Superior temporal gyrus (tissue), 1 donor: Measurements from ENCODE around the gene CD300C.
"Not testable (repeated sequence)": the region's sequence is repeated elsewhere in the genome, so short reads cannot be mapped to it uniquely, and the experiment has no call there.

Source experiments
- DNase-seq: peaks from one replicate; pipeline ENCODE4 v3.0.0-alpha.2; 2016; ENCODE audit errors: extremely low spot score

Gene CD300C

GRCh38 chr17:74513987-74514631 is 31.8 kb downstream of the CD300C start:
- DNase-seq, result no peak

DNA sequence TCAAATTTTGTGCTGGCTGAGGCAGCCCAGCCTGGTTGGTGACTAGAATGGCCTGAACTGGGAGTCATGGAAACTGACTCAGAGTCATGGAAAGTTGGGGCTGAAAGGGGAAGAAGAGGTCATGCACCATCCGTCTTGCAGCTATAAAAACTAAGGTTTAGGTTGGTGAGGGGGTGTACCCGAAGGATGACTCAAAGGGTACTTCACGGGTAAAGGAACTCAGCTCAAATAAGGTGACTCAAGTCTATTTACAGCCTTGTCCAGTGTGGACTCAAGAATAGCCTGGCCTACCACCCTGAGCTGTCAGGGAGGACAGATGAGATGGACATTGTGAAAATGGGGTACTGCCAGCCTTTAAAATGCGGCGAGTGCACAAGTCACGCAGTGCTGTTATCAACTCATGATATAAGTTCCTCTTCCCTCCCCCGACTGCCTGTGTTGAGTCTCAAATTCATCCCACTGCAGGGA is 33.3 kb downstream of the CD300C start:
- DNase-seq, result no peak

DNA sequence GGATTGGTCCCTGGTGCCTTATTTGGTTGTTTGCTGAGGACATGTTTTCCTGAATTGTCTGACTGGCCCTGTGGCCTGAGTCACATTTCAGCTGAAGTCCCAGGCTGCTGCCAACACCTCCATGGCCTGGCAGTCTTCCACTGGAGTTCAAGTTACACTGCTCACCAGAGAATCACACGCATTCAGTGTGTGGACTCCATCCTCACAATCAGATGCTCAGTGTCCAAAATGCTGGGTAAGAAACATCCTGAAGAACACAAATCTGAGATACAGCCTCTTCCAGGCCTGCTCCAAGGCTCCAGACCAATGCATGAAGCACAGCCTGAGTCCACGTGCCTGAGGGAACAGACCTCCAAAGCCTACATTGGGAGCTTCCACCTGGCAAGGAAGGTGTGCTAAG is 33.9 kb downstream of the CD300C start:
- DNase-seq, result no peak

GRCh38 chr17:74508156-74508555 is 37.8 kb downstream of the CD300C start:
- DNase-seq, result no peak

- DNase-seq, result not testable (repeated sequence)
Measured at GRCh38 chr17:74503949-74504348, 42.0 kb downstream of the CD300C start.

DNA sequence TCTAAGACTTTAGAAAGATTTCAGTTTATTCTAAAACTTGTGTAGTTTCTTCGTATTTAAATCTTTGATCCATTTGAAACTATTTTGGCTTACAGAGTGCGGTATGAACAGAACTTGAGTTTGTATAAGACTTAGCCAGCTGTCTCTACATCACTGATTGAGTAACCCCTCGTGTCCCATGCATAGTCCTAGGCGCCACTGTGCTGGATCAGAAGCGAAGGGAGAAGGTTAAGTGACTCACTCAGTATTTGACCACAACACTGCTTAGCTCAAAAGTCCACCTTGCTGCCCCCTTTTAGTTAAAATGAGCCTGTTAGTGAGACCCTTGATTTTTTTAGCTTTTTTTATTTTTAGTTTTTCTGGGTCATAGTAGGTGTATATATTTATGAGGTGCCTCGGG is 43.1 kb downstream of the CD300C start:
- no peak for DNase-seq

DNA sequence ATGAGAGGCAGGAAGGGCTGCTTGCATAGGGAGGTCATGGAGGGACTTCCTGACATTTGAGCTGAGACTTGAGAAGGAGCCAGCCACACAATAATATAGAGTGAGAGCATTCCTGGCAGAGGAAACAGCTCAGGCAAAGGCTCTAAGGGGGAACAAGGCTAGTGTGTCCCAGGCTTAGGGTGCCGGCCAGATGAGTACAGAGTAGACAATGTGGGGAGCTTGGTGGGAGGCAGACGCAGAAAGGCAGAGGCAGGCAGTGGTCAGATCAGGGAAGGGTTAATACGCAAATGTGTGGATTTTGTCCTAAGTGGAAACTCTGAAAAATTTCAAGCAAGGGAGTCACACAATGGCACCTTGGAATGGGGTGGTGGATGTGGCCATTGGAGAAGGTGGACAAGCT is 45.9 kb downstream of the CD300C start:
- no peak for DNase-seq

DNA sequence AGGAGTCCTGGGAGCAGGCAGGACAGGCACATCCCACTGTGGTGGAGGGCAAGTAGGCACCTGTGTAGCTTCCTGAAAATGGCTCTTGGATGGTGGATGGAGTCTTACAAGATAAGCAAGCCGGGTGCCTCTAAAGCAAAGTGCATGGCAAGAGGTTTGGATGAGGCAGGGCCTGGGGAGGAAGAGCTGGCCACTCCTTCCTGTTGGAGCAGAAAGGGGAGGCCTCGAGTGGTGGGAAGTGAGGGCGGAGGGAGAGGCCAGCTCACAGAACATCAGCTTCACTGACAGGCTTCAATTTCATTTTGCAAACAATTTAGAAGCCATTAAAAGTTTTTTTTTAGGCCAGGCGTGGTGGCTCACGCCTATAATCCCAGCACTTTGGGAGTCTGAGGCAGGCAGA is 48.4 kb downstream of the CD300C start:
- DNase-seq, result no peak

GRCh38 chr17:74493331-74493833 is 52.5 kb downstream of the CD300C start:
- peak; percentile 90 for DNase-seq

- no peak for DNase-seq
Measured at GRCh38 chr17:74491626-74492025, 54.3 kb downstream of the CD300C start.
